IMR-90 (cell line): ENCODE measurements around the gene CLSTN1.

Experiments used
- BHLHE40 ChIP-seq: fragments of 150-350 bp; IDR thresholded peaks from 2 replicates; pipeline ENCODE4 v1.6.1; 2016; ENCODE audit warnings: mild to moderate bottlenecking, low read depth, low read length
- CHD1 ChIP-seq: IDR thresholded peaks from 2 replicates; pipeline ENCODE4 v1.6.1; 2012; ENCODE audit warnings: low read depth, low read length, improper control_type of control experiment
- CTCF ChIP-seq: conservative IDR thresholded peaks from 2 replicates; pipeline ENCODE4 v1.5.1; 2012; ENCODE audit warnings: mild to moderate bottlenecking, low read depth, low read length, improper control_type of control experiment
- FOS ChIP-seq: fragments of 150-350 bp; IDR thresholded peaks from 2 replicates; pipeline ENCODE4 v1.6.1; 2016; ENCODE audit warnings: low read depth, low read length
- MAZ ChIP-seq: IDR thresholded peaks from 2 replicates; pipeline ENCODE4 v1.6.1; 2012; ENCODE audit warnings: low read depth, mild to moderate bottlenecking, low read length, improper control_type of control experiment, moderate library complexity, borderline replicate concordance
- MXI1 ChIP-seq: IDR thresholded peaks from 2 replicates; pipeline ENCODE4 v1.6.1; 2012; ENCODE audit warnings: low read depth, mild to moderate bottlenecking, low read length, moderate library complexity, borderline replicate concordance
- POLR2A ChIP-seq: IDR thresholded peaks from 2 replicates; pipeline ENCODE4 v1.6.1; 2012; ENCODE audit warnings: mild to moderate bottlenecking, low read depth, low read length
- RFX5 ChIP-seq: IDR thresholded peaks from 2 replicates; pipeline ENCODE4 v1.8.0; 2012; ENCODE audit warnings: low read depth, mild to moderate bottlenecking, low read length, moderate library complexity
- TF ChIP-seq, protein P1 (sequence below): fragments of 150-350 bp; IDR thresholded peaks from 2 replicates; pipeline ENCODE4 v1.6.1; 2016; ENCODE audit warnings: low read depth, mild to moderate bottlenecking, low read length, moderate library complexity, borderline replicate concordance

- TF ChIP-seq RFX5 (no peak), CTCF (no peak), MAZ (no peak), POLR2A (no peak), BHLHE40 (no peak), CHD1 (no peak), FOS (no peak), MXI1 (no peak)
- TF ChIP-seq, protein P1, sequence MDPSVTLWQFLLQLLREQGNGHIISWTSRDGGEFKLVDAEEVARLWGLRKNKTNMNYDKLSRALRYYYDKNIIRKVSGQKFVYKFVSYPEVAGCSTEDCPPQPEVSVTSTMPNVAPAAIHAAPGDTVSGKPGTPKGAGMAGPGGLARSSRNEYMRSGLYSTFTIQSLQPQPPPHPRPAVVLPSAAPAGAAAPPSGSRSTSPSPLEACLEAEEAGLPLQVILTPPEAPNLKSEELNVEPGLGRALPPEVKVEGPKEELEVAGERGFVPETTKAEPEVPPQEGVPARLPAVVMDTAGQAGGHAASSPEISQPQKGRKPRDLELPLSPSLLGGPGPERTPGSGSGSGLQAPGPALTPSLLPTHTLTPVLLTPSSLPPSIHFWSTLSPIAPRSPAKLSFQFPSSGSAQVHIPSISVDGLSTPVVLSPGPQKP = no peak
Observed at GRCh38 chr1:9816199-9816598, 7.6 kb downstream of the CLSTN1 start.
